ENCODE measurements around the gene MTARC2. TPM values are rescaled to one million over a fixed set of nuclear protein-coding genes. Genes with fewer than 3 reads are reported as not detected.

The MTARC2 gene
- total RNA-seq: 8.1 and 14.1 TPM in 2 replicates

GRCh38 chr1:220748089-220748934 lies at the start of gene MTARC2:
TSS of gene MTARC2 (plus strand) at chr1:220748322. CDS start at chr1:220748532, 210 bp downstream.

GRCh38 chr1:220786337-220787068 lies 38.4 kb downstream of the MTARC2 start, which contains the start of gene MTARC1:
TSS of gene MTARC1 (plus strand) at chr1:220786913. CDS start at chr1:220786945, 32 bp downstream.

Other genes starting within 250 kb of the MTARC2 start
- 2.7 and 2.8 TPM in 2 replicates for gene MARK1, start 220.2 kb upstream of the MTARC2 start, total RNA-seq
- 23.3 and 25.0 TPM in 2 replicates for gene C1orf115, start 58.0 kb upstream of the MTARC2 start, total RNA-seq
- 2.5 and 3.4 TPM in 2 replicates for gene MTARC1, start 38.6 kb downstream of the MTARC2 start, total RNA-seq
- 13.2 and 20.8 TPM in 2 replicates for gene HLX, start 131.1 kb downstream of the MTARC2 start, total RNA-seq